OCI-LY7 (cell line): Measurements from ENCODE around the gene SRGAP3.

Experiments used
- CTCF ChIP-seq: fragments of 200-600 bp; sonication (generic); conservative IDR thresholded peaks from 2 replicates; pipeline ENCODE4 v1.5.1; 2014; ENCODE audit warnings: mild to moderate bottlenecking, antibody characterized with exemption, low read length, moderate library complexity, mixed read lengths
- EZH2phosphoT487 ChIP-seq: fragments of 200-600 bp; sonication (generic); IDR thresholded peaks from 2 replicates; pipeline ENCODE4 v1.6.1; 2018; ENCODE audit warnings: low read depth, borderline replicate concordance, mild to moderate bottlenecking, mixed run types, antibody characterized with exemption, low read length, moderate library complexity, mixed read lengths

- TF ChIP-seq CTCF = no peak
- TF ChIP-seq EZH2phosphoT487 = no peak
These were observed 204.1 kb downstream of the SRGAP3 start for GRCh38 chr3:9045371-9045770.
